Pons (tissue), 1 donor: Measurements from ENCODE around the gene NME2.

Experiments used
- DNase-seq: peaks from one replicate; pipeline ENCODE4 v3.0.0-alpha.2; 2016; ENCODE audit warnings: low spot score

The NME2 gene

GRCh38 chr17:51203838-51204237 is 37.6 kb downstream of the NME2 start:
- DNase-seq, result no peak

- DNase-seq, result no peak
Observed at GRCh38 chr17:51214920-51215319, 48.7 kb downstream of the NME2 start.

GRCh38 chr17:51217946-51218345 is 51.7 kb downstream of the NME2 start:
- DNase-seq, result no peak

- DNase-seq, result no peak
Observed at GRCh38 chr17:51221322-51221721, 55.1 kb downstream of the NME2 start.
